Measurements from ENCODE around the gene FAM25C.
"Not testable (repeated sequence)": the region's sequence is repeated elsewhere in the genome, so short reads cannot be mapped to it uniquely, and the experiment has no call there.

The FAM25C gene

GRCh38 chr10:47957158-47957557 lies 42.4 kb downstream of the FAM25C start:
- not testable (repeated sequence) for DNase-seq (ENCODE audit: low read depth in 2 of 2)

GRCh38 chr10:47947424-47947823 lies 52.2 kb downstream of the FAM25C start:
- DNase-seq (ENCODE audit: low read depth in 2 of 2): not testable (repeated sequence)
